DMS79 treated with DMSO at 0.1 percent for 48 hours (cell line): ENCODE data around the gene AGRN.
"Not testable (repeated sequence)": the region's sequence is repeated elsewhere in the genome, so short reads cannot be mapped to it uniquely, and the experiment has no call there.

Experiments used
- DNase-seq: peaks from one replicate; lab custom pipeline; 2025; lab: John Stamatoyannopoulos, UW

AGRN gene

DNA sequence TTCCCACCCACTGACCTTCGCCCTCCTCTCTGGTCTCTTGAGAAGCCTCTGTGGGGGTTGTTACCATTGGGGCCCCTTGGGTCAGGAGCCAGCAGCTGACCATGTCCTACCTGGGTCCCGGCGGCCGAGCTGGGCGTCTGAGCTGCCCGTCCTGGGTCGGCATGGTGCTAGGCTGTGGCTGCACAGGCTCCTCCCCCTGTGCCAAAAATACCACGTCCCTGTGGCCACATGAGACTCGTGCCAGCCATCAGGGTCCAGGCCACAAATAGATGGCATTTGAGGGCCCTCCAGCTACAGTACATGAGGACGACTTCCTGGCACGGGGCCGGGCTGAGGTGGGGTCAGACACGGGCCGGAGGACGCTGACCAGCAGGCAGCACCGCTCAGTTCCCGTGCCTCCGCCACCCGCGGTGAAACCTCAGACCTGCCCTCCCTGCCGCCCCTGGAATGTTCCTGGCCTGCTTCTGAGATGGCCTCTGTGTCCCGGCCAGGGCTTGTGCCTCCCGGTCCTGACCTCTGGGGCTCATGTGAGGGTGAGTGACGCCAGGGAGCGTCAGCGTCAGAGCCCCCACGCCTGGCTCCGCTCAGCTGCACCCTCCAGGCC lies 37.9 kb upstream of the AGRN start, which contains the start of gene PERM1:
Gene PERM1 (minus strand): TSS at position 139 of the 604 bp plus-strand sequence. CDS start 1,064 bp downstream, outside the sequence.
- DNase-seq = no peak

DNA sequence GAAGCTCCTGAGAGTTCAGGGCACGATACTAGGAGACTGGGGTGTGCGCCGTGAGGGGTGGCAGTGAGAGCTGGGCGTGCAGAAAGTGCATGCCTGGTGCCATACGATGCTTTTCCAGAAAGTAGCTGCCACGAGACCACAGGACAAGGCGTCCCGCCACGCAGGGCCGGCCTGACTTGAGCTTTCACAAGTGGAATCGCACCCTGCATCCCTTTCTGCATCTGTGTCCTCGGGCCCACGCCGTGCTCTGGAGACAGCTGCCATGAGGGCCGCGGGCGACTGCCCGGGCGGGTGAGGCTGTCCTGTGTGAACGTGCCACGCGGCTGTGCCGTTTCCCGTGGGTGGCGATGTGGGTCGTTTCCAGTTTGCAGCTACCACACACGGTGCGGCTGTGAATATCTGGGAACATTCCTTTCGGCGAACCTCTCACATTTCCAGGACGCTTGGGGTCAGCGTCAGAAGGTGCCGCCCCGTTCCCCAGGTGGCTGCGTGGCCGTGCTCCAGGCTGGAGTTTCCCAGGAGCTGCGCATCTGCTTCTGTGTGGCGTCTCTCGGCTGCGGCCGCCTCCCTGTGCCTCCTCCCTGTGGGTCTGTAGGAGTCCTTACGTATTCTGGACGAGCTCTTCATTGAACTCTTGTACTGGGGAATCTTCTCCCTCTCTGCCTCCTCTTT lies 37.0 kb upstream of the AGRN start:
- no peak for DNase-seq

DNA sequence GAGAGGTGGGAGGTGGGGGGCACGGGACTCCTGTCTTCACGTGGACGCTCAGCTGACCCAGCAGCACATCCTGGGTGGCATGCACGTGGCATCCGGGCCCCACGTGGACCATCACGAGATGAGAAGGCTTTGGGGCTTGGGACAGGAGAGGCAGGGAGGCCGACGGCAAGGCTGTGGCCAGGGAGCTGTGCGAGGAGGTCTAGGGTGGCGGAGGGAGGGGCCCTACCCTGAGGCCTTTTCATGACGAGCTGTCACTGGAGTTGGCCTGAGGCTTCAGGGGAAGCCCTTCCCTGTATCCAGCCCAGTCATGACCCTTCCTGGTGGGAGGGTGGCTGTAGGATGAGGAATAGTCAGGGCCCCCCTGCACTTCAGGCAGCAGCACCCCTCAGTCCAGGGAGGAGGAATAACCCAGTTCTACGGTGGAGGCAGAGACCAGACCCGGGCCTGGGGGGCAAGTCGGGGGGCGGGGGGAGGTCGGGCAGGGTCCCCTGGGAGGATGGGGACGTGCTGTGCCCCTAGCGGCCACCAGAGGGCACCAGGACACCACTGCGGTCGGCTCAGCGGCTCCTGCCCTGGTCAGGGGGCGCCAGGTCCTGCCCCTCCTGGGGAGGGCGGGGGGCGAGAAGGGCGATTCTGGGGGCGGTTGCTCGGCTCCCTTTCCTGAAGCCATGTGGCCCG lies 36.0 kb upstream of the AGRN start:
- peak; percentile 22 for DNase-seq

DNA sequence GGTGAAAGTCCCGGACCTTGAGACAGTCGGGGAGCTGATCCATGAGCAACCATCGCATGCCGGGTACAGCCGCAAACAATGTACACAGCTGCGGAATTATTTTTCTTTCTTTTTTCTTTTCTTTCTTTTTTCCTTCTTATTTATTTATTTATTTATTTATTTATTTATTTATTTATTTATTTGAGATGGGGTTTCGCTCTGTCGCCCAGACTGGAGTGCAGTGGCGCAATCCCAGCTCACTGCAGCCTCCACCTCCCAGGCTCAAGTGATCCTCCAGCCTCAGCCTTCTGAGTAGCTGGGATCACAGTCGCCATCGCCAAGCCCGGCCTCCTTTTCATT lies 35.5 kb upstream of the AGRN start:
- no peak for DNase-seq

DNA sequence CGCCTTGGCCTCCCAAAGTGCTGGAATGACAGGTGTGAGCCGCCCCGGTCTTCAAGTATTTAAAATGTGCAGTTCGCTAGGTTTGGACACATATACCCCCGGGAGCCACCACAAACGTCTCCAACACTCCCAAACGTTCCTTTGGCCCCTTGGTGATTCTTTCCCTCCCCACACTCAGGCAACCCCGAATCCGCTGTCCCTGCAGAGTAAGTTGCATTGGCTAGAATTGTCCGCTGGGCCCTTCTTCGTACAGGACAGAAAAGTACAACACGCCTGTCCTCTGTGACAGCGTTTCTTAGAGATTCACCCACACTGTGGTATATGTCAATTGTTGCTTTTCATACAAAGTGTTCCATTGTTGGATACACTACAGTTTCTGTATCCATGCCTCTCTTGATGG lies 34.8 kb upstream of the AGRN start:
- no peak for DNase-seq

DNA sequence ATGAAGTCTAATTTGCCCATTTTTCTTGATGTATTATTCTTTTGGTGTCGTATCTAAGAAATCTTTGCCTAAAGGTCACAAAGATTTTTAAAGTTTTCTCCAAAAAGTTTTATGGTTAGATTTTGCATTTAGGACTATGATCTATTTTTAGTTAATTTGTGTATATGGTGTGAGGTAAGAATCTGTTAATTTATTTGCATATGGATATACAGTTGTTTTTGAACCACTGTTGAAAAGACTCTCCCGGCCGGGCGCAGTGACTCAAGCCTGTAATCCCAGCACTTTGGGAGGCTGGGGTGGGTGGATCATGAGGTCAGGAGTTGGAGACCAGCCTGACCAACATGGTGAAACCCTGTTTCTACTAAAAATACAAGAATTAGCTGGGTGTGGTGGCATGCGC lies 31.9 kb upstream of the AGRN start:
- not testable (repeated sequence) for DNase-seq

DNA sequence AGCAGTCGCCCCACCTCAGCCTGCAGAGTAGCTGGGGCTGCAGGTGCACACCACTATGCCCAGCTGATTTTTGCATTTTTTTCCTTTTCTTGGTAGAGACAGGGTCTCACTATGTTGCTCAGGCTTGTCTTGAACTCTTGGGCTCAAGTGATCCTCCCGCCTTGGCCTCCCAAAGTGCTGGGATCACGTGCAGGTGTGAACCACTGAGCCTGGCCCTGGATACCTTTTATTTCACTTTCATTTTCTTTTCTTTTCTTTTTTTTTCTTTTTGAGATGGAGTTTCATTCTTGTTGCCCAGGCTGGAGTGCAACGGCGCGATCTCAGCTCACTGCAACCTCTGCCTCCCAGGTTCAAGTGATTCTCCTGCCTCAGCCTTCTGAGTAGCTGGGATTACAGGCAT lies 28.6 kb upstream of the AGRN start:
- not testable (repeated sequence) for DNase-seq

DNA sequence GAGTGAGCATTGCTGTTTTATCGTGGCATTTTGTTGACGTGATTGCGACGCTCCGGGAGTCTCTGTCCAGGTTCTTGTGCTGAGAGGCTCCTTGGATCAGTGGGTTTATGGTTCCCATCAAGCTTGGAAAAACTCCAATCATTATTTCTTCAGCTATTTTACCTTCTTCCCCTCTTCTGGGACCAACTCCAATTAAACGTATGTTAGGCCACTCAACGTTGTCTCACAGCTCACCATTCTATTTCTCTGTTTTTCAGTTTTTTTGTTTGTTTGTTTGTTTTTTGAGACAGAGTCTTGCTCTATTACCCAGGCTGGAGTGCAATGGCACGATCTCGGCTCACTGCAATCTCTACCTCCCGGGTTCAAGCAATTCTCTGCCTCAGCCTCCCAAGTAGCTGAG lies 28.0 kb upstream of the AGRN start:
- no peak for DNase-seq

DNA sequence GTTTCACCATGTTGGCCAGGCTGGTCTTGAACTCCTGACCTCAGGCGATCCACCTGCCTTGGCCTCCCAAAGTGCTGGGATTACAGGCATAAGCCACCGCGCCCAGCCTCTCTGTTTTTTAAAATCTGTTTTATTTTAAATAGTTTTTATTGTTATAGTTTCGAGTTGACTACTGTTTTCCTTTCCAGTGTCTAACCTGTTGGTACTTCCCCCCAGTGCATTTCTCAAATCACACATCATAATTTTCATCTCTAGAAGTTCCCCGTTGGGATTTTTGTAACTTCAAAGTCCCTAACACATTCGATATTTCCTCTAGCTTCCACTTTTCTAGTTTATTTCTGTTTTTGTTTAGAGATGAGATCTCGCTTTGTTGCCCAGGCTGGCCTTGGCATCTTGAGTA lies 27.6 kb upstream of the AGRN start:
- DNase-seq = no peak

DNA sequence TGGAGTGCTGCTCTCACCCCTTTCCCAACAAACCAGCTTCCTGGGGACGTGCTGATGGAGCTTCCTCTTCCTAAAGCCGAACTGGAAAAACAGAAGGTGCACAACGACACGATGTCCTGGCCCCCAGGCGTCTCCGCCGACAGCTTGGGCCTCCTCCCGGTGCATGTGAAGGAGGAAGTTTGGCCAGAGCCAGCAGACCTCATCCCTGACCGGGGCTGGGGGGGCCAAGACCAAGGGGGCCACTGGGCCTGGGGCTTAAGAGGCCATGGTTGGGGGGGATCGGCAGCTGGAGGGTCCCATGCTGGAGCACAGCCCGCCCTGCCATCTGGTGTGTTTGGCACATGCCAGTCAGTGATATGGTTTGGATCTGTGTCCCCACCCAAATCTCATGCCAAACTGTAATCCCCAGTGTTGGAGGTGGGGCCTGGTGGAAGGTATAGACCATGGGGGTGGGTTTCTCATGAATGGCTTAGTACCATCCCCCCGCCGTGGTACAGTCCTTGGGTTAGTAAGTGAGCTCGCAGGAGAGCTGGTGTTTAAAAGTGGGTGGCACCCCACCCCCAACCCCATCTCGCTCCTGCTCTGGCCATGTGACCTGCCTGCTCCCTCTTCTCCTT lies 26.4 kb upstream of the AGRN start:
- DNase-seq = no peak

DNA sequence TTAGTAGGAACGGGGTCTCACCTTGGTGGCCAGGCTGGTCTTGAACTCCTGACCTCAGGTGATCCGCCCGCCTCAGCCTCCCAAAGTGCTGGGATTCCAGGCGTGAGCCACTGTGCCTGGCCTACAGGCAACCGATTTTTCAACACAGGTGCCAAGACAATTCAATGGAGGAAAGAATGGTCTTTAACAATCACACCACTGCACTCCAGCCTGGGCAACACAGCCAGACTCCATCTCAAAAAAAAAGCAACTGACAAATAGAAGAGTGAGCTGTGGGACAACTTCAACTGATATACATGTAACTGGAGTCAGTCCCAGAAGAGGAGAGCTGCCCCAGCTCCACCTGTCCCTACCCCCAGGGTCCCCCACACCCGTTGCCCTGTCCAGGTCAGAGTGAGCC lies 25.4 kb upstream of the AGRN start:
- DNase-seq = not testable (repeated sequence)

DNA sequence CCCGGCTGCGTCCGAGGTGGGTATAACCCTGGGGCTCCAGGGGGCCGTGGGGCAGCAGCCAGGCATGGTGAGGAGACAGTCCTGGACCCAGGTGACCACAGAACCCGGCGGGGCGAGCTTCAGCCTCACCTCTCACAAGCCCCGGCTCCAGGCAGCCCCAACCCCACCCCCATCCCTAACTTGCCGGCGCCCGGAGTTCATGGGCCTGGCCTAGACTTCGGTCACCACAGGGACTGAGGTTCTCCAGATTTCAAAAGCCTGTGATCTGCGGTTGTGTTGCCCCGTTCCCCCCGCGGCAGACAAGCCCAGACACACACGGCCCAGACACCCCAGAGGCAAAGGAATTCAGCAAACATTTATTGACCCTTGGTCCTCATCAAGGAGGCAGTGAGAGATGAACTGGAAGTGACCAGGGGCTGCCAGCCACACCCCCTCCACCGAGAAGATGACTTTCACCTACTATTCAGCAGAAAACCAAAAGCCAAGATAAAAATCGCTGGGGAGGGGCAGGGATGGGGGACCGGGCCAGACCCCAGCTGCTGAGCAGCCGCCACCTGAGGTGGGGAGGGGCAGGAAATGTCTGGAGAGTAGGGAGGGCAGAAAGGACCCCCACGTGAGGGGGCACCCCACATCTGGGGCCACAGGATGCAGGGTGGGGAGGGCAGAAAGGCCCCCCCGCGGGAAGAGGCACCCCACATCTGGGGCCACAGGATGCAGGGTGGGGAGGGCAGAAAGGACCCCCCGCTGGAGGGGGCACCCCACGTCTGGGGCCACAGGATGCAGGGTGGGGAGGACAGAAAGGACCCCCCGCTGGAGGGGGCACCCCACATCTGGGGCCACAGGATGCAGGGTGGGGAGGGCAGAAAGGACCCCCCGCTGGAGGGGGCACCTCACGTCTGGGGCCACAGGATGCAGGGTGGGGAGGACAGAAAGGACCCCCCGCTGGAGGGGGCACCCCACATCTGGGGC lies 24.0 kb upstream of the AGRN start:
- DNase-seq = no peak

DNA sequence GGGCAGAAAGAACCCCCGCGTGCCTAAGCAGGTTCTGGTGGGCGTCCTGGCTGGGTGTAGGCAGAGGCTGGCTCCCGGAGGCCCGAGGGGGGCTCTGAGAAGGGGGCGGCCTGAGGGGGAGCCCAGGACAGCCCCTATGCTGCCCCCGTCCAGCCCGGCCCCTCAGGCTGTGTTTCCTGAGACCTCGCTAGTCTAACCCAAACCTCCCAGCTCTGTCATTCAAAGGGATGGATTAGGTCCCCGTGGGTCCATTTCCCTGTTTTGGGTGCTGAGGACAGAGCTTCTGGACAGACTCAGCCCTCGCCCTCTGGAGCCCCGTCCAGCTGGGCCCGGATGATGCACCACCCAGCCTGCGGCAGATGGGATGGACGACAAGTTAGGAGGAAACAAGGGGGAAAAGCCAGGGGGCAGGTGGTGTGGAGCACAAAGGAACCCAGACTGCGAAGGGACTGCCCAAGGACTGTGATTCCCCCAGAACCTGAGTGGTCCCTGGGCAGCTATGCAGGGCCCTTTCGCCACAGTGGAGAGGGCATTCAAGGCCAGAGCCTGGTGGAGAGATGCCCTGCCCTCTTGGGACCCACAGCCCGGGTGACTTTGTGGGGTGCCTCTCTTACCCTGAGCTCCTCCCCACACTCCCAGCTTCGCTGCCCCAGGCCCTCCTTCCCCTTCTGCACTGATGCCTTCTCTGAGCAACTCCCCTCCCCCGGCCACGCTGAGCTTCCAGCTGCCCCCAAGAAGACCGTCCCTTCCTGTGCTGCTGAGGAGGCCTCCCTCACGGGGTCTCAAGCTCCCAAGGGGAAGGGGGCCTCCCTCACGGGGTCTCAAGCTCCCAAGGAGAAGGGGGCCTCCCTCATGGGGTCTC lies 22.8 kb upstream of the AGRN start:
- no peak for DNase-seq

DNA sequence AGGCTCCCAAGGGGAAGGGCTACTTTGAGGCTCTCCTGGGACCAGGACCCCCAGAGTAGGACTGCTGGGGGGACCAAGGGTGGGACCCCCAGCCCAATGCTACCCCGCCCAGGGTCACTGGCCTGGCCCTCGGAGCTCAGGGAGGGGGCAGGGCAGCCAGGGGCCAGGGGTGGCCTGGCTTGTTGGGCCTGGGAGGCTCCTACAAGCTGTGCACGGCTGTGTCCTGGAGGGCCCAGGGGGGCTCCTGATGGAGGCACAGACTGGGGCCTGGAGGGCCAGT lies 22.3 kb upstream of the AGRN start:
- no peak for DNase-seq

DNA sequence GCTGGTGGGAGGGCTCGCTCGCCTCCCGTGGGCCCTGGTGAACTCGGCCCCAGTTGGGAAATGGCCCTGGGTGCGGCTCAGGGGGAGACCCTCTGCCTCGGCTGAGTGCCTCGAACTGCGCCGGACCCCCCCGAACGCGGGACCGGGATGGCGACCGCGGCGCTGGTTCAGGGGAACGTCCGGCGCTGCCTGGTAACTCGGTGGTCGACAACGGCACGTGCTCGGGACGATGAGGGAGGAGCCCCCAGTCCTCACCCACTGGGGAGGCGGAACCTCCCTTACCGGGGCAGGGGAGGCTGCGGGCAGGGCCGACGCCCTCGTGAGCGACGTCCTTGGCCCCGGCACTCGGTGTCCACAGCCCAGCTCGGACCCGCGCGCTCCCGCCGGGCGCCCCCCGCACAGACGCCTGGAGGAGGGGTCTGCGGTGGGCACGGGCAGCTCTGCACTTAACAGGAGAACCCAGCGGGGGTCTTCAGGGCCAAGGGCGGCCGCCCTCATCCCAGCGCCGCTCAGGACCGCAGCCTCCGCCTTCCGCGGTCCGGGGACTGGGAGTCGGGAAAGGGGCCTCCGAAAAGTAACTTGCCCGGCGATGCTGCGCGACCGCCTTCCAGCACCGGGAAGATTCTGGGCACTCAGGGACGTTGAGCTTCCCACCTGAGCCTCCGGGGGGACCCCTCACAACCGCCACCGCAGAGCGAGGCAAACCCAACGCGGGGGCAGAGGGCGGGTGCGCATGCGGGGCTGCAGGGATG lies 21.8 kb upstream of the AGRN start:
- DNase-seq = peak; percentile 36

DNA sequence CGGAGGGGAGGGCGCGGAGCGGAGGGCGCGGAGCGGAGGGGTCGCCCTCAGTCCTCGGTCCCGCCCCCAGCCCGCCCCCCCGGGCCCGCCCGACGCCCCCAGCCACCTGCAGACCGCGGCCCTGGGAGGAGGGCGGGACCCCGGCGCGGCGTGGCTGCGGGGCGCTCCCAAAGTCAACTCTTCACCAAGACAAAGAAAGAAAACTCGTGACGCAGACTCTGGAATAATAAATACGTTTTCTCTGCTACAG lies 21.2 kb upstream of the AGRN start:
- DNase-seq = peak; percentile 36

DNA sequence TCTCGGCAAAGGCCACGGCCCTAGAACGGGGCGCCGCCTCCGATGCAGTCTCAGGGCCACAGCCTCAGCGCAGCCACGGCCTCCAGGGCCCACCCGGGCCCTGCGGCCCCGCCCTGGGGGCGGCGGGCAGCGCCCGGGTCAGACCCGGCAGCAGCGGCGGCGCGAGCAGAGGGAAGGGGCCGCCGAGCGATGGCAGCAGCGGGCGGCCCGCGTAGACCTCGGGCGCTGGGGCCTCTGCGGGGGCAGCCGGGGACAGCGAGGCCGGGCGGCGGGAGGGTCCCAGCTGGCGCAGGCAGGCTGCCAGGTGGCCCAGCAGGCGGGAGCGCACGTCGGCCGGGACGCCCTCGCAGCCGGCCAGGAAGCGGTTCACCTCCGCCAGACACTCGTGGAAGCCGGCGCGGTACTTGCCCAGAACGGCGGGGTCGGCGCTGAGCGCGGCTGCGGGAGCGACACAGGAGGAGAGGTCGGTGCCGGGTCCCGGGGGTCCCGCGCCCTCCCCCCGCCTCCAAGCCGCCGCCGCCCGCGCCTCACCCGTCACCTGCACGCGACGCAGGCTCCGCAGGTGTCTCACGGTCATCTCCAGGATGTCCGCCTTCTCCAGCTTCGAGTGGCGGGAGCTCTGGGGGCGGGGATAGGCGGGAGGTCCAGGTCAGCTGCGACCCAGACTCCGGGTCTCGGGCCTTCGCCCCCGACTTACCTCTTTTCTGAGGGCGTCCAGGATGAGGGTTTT lies 20.8 kb upstream of the AGRN start:
- DNase-seq = no peak

DNA sequence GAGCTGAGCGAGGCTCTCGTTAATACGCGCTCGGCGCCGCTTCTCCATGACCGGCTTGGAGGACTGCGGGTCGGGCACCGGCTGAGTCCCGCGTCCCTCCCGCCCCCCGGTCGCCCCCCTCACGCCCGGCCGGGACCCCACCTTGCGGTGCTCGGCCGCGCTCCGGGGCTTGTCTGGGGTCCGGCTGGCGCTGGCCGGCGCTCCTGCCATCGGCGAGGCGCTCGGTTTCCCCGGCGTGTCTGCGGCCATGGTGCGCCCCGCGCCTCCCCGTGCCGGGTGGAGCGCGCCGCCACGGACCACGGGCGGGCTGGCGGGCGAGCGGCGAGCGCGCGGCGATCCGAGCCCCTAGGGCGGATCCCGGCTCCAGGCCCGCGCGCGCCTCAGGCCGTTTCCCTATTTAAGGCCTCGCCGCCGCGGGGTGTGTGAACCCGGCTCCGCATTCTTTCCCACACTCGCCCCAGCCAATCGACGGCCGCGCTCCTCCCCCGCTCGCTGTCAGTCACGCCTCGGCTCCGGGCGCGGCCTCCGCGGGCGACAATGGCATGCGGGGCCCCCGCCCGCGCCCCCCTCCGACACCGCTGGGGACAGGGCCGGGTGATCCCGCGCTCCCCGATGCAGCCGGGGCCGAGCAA lies 20.1 kb upstream of the AGRN start, which contains the start of gene HES4:
Gene HES4 (minus strand): TSS at position 373 of the 632 bp plus-strand sequence. CDS start 124 bp downstream, at position 249.
- DNase-seq = peak; percentile 88

DNA sequence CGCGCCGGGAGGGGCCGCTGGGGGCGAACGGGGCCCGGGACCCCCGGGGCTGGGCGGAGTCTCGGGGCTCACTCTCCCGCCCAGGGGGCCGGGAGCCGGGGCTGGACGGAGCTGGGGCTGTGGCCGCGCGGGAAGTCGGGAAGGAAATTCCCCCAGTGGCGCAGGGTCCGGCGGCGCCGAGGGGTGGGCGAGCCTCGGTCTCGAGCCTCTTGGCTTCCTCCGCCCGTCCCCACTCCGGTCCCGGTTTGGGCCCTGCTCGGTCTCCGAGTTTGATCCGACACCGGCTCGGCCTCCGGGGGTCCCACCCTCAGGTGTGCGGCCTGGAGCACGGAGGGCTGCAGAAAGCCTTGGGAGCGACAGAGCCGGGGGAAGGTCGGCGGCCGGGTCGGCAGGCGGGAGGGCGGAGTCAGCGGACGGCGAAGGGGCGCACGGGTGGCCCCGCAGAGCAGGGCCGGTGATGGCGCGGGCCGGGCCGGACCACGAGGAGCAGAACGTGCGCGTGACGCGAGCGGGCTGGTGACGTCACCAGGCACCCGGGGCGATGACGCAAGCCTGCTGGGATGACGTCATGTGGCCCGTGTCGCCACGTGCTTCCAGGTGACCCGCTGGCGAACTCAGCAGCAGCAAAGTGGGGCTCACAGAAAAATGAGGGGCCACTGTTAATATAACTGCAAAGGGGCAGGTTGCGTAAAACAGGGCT lies 19.4 kb upstream of the AGRN start:
- peak; percentile 81 for DNase-seq
